GM18505 (cell line): ENCODE results near the gene HERPUD1.
"Not testable (repeated sequence)": the region's sequence is repeated elsewhere in the genome, so short reads cannot be mapped to it uniquely, and the experiment has no call there.

Source experiments
- ATAC-seq: cut with Tn5 transposase; IDR thresholded peaks from one replicate; pipeline ENCODE4 v1.9.1; 2021; ENCODE audit not compliant: unreplicated experiment
- POLR2A ChIP-seq: IDR thresholded peaks from 4 replicates; pipeline ENCODE4 v1.6.1; 2011; ENCODE audit warnings: borderline replicate concordance; ENCODE audit not compliant: insufficient read depth, insufficient read length; ENCODE audit errors: extremely low read depth

HERPUD1 gene

DNA sequence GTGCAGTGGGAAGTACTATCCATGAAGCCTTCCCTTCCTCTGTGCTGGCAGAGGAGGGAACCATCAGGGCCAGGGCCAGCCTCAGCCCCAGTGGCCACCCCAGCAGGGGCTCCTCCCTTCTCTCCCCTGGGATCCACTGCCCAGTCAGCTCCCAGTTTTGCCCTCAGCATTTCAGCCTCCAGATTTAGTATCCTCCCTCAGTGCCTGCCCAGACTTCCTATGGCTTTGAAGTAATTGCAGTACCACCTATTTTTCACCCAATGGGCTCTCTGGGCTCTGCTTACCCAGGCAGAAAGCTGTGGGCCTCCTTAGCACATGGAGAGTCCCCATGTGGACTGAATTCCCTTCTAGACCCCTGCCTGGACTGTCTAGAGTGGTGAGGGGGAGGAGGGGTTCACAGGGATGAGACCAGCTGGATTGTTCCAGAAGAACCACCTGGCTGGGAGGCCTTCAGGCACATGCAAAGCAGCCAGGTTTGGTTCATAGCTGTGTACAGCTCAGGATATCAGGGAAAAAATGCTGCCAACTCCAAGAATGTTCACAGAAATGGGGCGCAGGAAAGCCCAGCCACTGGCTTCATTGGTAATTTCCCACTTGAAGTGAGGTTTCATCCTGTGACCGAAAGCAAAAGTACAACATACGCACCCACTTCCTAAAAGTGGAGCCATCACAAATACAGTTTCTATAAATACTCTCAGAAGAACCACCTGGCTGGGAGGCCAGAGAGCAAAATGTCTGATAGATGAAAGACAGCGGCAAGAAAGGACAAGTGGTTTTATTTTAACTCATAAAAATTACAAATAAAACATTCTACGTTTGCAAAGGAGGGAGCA, 15.2 kb upstream of the HERPUD1 start:
- no peak for TF ChIP-seq POLR2A
- ATAC-seq: peak; percentile 60

DNA sequence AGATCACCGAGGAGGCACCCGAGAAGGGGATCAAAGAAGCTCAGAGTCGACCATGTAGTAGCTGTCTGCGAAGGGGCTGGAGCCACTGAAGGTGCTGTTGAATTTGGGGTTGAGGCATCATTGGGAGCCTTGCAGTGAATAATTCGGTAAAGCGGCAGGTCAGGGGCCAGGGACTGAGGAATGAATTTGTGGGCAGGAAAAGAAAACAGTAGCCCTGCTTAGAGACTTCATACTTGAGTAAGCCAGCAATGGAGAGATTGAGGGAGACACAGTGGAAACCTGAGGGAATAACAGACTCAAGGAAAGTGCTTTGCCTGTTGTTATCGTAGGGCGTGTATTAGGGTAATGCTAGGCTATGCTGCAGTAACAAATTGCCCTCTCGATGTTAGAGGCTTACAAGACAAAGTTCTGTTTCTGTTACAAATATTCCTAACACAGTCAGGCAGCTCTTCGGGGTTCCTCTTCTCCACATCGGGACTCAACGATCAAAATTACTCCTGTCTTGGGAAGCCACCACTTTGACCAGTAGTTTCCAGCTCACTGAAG, 13.4 kb upstream of the HERPUD1 start:
- no peak for TF ChIP-seq POLR2A
- no peak for ATAC-seq

DNA sequence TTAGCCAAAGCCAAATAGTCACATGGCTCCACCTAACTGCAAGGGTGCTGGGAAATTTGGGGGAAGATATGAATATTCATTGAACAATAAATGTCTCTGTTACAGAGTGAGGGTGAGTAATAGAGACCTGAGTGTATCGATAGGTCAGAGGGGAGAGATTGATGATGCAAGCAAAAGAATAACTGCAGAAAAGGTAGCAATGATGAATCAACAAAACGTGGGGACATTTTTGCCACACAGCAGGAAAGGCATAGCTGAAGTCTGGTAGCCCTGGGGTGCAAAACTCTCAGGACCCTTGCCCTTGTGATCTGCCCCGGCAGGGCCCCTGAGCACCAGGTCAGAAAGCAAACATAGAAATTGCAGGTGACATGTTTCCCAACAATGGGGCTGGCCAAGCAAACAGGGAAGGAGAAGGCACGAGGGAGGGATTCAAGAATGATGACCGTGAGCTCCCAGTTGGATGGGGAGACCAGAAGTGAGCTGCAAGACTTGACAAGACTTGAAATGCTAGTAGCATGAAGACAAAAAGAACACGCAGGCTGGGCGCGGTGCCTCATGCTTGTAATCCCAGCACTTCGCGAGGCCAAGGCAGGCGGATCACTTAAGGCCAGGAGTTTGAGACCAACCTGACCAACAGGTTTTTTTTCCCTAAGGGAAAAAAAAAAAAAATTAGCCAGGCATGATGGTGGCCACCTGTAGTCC, 12.7 kb upstream of the HERPUD1 start:
- ATAC-seq: no peak
- TF ChIP-seq POLR2A: no peak

DNA sequence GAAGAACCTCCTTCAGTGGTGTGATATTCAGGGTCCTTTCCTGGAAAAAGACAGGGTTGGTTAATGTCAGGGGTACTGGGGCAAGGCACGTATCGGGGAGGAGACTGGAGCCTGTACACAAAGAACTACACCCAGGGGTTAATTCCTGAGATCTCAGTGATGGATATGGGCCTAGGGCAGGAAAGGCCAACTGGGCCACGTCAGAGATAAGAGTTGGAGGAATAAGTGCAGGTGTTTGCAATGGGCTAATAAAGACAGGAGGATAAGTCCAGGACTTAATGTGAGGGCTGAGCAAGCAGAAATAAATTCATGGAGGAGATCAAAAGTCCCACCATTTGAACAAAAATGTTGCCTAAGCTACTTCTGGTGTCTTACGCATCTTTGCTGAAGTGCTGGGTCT, 10.4 kb upstream of the HERPUD1 start:
- no peak for TF ChIP-seq POLR2A
- no peak for ATAC-seq

DNA sequence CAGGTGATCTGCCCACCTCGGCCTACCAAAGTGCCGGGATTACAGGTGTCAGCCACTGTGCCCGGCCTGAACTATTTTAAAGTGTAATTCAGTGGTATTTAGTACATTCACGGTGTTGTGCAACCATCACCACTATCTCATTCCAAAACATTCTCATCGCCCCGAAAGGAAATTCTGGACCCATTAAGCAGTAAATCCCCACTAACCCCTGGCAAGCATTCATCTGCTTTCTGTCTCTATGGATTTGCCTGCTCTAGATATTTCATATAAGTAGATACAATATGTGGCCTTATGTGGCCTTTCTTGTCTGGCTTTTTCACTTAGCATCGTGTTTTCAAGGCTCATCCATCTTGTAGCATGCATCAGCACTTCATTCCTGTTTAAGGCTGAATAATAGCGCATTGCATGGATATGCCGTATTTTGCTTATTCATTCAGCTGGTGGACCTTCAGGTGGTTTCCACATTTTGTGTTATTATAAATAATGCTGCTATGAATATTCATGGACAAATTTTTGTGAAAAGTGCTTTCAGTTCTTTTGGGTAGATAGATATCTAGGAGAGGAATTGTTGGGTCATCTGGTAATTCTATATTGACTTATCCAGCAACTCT, 8.4 kb upstream of the HERPUD1 start:
- no peak for ATAC-seq
- no peak for TF ChIP-seq POLR2A

DNA sequence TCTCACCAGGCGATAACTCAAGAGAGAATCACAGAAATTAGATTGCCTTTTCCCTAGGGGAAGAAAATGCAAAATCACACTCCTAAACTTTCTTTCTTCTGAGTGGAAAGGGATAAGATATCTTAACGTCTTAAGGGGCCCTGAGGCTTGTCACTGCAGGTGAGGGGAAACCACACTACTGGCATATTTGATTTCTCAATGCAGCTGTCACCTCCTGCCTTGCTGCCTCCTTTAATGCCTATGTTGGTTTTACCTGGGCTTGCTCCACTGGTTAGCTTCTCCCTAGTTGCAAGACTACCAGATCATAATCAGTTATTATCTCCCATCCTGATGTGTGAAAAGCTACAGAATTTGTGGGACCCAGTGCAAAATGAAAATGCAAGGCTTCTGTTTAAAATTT, 4.5 kb upstream of the HERPUD1 start:
- ATAC-seq: no peak
- no peak for TF ChIP-seq POLR2A

DNA sequence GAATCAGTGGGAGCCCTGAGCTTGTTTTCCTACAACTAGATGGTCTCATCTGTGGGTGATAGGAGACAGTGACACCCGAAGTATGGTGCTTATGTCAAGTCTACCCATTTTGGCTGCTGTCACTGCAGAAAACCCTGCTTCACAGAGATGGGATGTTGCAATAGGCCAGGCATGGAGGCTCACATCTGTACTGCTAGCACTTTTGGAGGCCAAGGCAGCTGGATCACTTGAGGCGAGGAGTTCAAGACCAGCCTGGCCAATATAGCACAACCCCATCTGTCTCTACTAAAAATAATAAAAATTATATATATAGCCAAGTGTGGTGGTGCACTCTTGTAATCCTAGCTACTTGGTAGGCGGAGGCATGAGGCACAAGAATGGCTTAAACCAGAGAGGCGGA, 2.3 kb upstream of the HERPUD1 start:
- TF ChIP-seq POLR2A: no peak
- ATAC-seq: no peak

DNA sequence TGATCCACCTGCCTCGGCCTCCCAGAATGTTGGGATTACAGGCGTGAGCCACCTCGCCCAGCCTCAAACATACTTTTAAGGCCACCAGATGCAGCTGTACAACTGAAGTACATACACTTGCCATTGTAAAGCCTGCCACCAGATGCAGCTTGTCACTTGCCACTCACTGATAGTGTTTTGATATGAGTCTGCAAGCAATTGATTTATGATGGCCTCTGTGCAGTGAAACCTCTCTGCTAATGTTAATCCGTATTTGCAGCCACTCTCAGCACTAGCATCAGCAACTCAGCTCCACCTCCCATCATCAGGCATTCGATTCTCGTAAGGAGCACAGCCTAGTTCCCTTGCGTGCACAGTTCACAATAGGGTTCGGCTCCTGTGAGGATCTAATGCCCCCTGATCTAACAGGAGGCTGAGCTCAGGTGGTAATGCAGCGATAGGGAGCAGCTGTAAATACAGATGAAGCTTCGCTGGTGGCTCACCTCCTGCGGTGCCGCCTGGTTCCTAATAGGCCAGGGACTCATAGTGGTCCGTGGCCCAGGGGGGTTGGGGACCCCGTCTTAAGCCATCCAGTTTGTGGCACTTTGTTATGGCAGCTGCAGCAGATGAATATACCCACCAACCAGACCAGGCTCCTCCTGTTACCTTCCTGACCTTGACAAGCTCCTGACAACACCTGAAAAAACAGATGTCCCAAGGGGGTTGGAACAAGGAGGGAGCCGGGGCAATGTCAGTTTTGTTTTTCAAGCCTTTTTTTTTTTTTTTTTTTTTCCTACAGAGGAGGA, 1.3 kb upstream of the HERPUD1 start:
- ATAC-seq: no peak

DNA sequence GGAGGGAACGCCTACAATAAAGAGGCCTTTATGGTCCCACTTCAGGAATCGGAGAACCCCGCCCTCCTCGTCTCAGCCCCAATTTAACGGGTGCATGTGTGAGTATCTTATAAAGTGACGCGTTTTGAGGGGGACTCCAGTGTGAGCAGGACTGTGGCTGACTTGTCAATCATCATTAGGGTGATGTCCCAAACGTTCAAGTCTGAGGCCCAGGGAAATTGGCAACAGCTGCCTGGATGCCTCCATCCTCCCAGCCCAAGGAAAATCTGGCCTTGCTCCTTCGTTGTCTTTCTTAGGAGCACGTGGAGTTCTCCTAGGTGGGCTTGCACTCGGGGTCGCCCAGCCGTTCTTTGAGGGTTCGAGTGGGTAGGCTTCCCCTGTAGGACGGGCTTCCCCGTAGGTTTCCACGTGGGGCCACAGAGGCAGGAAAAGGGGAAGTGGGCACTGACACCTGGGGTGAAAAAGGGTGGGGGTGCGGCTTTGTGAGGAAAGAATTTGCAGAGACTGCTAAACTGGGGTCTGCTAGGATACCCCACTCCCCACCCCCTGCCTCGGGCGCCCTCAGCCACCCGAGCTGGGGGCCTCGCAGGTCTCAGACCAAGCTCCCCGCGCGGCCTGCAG, 561 bp upstream of the HERPUD1 start:
- peak; percentile 43 for ATAC-seq
- TF ChIP-seq POLR2A: no peak

More for the DNA sequence above, 1.3 kb upstream of the HERPUD1 start:
- no peak for TF ChIP-seq POLR2A

DNA sequence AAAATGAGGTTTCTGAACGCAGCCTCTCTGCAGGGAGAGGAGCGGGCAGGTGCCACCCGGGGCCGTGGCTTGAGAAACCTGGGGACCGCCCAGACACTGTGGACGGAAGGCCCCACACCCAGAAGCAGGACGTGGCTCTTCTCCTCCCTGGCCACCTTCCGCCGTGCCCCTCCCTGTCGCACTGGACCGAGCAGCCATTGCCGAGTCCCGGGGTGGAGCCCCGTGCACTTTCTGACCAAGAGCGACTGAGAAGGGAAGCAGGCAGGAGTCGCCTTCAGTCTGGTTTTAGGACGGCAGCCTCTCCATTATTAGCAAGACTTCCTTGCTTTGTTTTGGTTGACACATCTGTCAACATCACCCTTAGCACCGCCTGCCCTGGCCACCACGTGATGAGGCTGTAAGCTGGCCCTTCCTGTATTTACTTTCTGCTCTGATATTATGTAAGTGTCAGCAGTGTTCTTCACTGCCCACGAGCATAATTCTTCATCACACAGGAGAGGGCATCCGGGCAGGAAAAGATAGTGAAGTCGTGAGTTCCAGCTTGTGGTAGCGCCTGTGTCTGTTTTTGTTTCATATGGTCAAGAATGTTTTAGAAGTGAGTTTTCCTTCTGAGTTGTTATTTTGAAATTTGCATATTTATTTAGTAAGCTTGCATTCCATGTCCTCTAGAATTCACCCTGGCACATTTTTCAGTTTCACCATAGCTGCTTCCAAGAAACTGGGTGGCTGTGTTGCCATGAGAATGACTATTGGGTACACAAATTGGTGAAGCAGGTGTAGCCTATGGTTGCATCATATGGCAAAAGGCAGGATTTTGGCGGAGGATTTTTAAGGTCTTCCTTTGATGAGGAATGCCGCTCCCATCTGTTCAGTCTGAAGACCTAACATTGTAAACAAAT, 1.0 kb downstream of the HERPUD1 start:
- ATAC-seq: no peak

DNA sequence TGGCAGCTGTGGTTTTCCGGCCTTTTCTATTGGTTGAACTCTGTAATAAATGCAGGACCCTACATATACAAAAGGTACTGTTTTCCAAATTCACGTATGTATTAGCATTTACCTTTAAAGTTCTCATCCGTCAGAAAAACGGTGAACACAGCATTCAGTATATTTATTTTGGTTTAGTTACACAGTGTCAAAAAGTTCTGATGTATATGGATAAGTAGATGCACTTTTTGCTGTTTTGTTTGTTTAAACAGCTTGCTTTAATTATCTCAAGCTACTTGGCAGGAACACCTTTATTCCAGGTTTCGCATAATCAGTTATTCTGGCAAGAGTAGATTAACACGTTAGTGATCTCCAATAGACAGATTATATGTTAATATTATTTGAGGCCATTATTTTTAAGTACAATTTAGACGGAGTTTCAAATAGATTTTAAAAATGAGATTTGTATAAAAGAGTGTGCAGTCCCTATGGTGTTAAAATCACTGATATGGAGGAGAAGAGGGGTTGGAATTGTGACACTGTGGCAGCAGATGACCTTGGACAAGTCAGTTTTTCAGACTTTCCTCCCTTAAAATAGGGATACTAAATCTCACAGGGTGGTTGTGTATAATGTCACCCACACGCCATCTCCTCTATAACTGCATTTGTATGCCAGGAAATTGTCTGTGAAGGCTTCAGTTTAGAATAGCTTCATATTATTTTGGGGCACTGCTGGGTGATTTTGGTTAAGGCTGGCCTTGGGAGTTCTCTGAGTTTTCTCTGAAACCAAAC, 2.1 kb downstream of the HERPUD1 start:
- TF ChIP-seq POLR2A: peak; percentile 16
- ATAC-seq: no peak

More for the DNA sequence above, 1.0 kb downstream of the HERPUD1 start:
- TF ChIP-seq POLR2A: peak; percentile 59

DNA sequence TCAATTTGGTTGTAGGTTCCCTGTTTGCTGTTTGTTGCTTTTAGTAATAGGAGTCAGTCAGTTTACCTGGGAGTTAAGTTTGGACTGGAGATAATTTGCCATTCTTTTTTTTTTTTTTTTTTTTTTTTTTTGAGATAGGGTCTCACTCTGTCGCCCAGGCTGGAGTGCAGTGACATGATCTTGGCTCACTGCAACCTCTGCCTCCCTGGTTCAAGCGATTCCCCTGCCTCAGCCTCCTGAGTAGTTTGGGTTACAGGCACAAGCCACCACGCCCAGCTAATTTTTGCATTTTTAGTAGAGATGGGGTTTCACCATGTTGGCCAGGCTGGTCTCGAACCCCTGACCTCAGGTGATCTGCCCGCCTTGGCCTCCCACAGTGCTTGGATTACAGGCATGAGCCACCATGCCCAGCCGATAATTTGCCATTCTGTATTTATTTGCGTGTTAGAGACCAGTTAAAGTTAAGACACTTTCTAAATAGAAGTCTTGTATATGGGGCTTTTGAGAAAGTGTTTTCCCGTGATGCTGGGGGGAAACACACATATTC, 2.7 kb downstream of the HERPUD1 start:
- ATAC-seq: not testable (repeated sequence)
